Stomach smooth muscle (tissue), 2 donors: Measurements from ENCODE around the gene PRMT5.

Source experiments
- H3K27ac ChIP-seq: one replicate; pipeline ENCODE4 v1.7.0; 2013; ENCODE audit warnings: mild to moderate bottlenecking, low read length, inconsistent platforms
- H3K27me3 ChIP-seq, 2 donors: one replicate each; pipeline ENCODE4 v1.7.0; 2013; ENCODE audit warnings: low read length in 2 of 2; ENCODE audit not compliant: insufficient read depth in 2 of 2, control insufficient read depth in 1 of 2
- H3K36me3 ChIP-seq, 2 donors: one replicate each; pipeline ENCODE4 v1.7.0; 2013; ENCODE audit warnings: low read length in 2 of 2; ENCODE audit not compliant: control insufficient read depth in 2 of 2, insufficient read depth in 2 of 2
- H3K4me1 ChIP-seq: one replicate; pipeline ENCODE4 v1.7.0; 2013; ENCODE audit warnings: low read length; ENCODE audit not compliant: control insufficient read depth, insufficient read depth
- H3K4me3 ChIP-seq, 2 donors: one replicate each; pipeline ENCODE4 v1.7.0; 2013; ENCODE audit warnings: low read length in 2 of 2
- H3K9ac ChIP-seq, 2 donors: one replicate each; pipeline ENCODE4 v1.7.0; 2013; ENCODE audit warnings: low read length in 2 of 2, mild to moderate bottlenecking in 1 of 2
- H3K9me3 ChIP-seq, 2 donors: one replicate each; pipeline ENCODE4 v1.7.0; 2013; ENCODE audit warnings: low read length in 2 of 2; ENCODE audit not compliant: control insufficient read depth in 2 of 2
- donor health status: healthy.
- donor health status: Pancreatic carcinoma.

Gene PRMT5

GRCh38 chr14:22875003-22875747 is 54.0 kb downstream of the PRMT5 start:
- H3K9me3 ChIP-seq: no peaks in the 10 kb centered on the region
- no peak overlapping the region for H3K27ac ChIP-seq
- peaks cover 28% of the 10 kb centered on the region for H3K4me1 ChIP-seq
- no peak overlapping the region for H3K9ac ChIP-seq
- H3K36me3 ChIP-seq: peaks cover 44 to 45% of the 10 kb centered on the region in 2 donors
- H3K27me3 ChIP-seq: no peaks in the 10 kb centered on the region
- no peak overlapping the region for H3K4me3 ChIP-seq

- Histone ChIP-seq H3K27me3 (no peaks in the 10 kb centered on the region), H3K36me3 (peaks cover 37 to 39% of the 10 kb centered on the region in 2 donors), H3K4me1 (peaks cover 34% of the 10 kb centered on the region), H3K9ac (peak overlapping the region; percentile 90 to 91), H3K27ac (peak overlapping the region; percentile 96), H3K4me3 (peak overlapping the region; percentile 81 to 88), H3K9me3 (no peaks in the 10 kb centered on the region)
Observed at GRCh38 chr14:22872833-22873520, 56.2 kb downstream of the PRMT5 start.

GRCh38 chr14:22872033-22872832 is 56.9 kb downstream of the PRMT5 start:
- Histone ChIP-seq H3K9ac (peak overlapping the region; percentile 90 to 91), H3K4me3 (peak overlapping the region; percentile 81 to 88), H3K27me3 (no peaks in the 10 kb centered on the region), H3K36me3 (peaks cover 30 to 32% of the 10 kb centered on the region in 2 donors), H3K9me3 (no peaks in the 10 kb centered on the region), H3K4me1 (peaks cover 34% of the 10 kb centered on the region), H3K27ac (peak overlapping the region; percentile 96)

- no peaks in the 10 kb centered on the region for H3K9me3 ChIP-seq
- H3K36me3 ChIP-seq: peaks cover 23 to 25% of the 10 kb centered on the region in 2 donors
- H3K4me3 ChIP-seq: peak within 1 kb of the TSS; percentile 81 to 88
- H3K9ac ChIP-seq: peak within 1 kb of the TSS; percentile 90 to 91
- H3K27ac ChIP-seq: peak within 1 kb of the TSS; percentile 96
- H3K27me3 ChIP-seq: no peaks in the 10 kb centered on the region
- peaks cover 34% of the 10 kb centered on the region for H3K4me1 ChIP-seq
Observed at GRCh38 chr14:22871224-22872032, 57.7 kb downstream of the PRMT5 start, which contains the start of gene LRP10. Gene LRP10, plus strand, starts transcription at chr14:22871740. Its CDS starts 564 bp downstream, at chr14:22872304.

- Histone ChIP-seq H3K4me3 (peak overlapping the region; percentile 81 to 88), H3K9me3 (no peaks in the 10 kb centered on the region), H3K4me1 (peaks cover 31% of the 10 kb centered on the region), H3K36me3 (peaks cover 17 to 19% of the 10 kb centered on the region in 2 donors), H3K27me3 (no peaks in the 10 kb centered on the region), H3K9ac (peak overlapping the region; percentile 90 to 91), H3K27ac (peak overlapping the region; percentile 96)
Observed at GRCh38 chr14:22870811-22871223, 58.4 kb downstream of the PRMT5 start.
